Stomach (tissue), 4 donors: ENCODE results near the gene DDR1.

Experiments
- POLR2AphosphoS5 ChIP-seq, 3 donors: sonication (generic); formaldehyde crosslinking; IDR thresholded peaks; one replicate each; pipeline ENCODE4 v1.6.1; 2016; ENCODE audit warnings: antibody characterized with exemption in 3 of 3
- TF ChIP-seq, protein P1 (sequence below), 7 experiments: fragments of 450-650 bp in 4 of 7; fragments of 200-600 bp in 3 of 7; sonication (generic) in 3 of 7; IDR thresholded peaks; one replicate each; pipeline ENCODE4 v1.5.1; 2016 to 2019; ENCODE audit warnings: antibody characterized with exemption in 7 of 7, control low read depth in 2 of 7, mild to moderate bottlenecking in 1 of 7

DNA sequence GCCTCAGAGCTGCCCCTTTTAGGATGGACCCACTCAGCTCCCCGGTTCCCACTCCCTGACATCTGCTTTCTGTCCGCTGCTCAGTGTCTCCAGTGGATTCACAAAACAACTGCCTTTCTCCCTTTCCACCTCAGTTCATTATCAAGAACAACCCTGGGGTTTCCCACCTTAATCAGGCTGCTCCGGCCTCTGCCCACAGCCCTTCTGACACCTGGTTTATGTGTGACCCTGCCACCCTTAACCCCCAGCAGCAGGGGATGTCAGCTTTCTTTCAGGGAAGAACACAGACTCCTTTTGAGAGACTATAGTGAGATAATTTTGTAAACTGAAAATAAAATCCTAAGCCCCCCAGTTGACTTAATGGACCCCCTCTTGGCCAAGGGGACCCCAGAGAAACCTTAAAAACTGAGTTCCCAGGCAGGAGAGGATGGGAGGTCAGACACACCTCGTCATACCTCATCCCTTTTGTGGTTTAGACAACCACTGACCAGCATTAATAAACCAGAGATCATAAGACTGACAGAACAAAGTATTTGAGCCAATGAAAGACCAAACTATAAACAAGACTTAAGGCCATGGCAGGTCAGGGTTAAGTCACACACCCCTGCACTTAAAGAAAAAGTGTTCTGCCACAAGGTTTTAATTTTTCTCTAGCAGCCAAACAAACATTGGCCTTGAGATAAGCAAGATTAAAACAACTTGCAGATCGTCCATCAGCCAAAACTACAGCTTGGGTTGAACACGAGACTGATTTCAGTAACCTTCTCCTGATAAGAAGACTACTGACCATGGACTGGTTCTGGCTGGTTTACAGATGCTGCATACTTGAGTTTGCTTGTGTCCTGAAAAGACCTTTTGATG, 42.4 kb upstream of the DDR1 start:
- TF ChIP-seq POLR2AphosphoS5 (IDR thresholded peaks at IDR 0.05), result peak in 2 of 3 donors; percentile 58 to 80
- TF ChIP-seq, protein P1, sequence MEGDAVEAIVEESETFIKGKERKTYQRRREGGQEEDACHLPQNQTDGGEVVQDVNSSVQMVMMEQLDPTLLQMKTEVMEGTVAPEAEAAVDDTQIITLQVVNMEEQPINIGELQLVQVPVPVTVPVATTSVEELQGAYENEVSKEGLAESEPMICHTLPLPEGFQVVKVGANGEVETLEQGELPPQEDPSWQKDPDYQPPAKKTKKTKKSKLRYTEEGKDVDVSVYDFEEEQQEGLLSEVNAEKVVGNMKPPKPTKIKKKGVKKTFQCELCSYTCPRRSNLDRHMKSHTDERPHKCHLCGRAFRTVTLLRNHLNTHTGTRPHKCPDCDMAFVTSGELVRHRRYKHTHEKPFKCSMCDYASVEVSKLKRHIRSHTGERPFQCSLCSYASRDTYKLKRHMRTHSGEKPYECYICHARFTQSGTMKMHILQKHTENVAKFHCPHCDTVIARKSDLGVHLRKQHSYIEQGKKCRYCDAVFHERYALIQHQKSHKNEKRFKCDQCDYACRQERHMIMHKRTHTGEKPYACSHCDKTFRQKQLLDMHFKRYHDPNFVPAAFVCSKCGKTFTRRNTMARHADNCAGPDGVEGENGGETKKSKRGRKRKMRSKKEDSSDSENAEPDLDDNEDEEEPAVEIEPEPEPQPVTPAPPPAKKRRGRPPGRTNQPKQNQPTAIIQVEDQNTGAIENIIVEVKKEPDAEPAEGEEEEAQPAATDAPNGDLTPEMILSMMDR (IDR thresholded peaks at IDR 0.05), result peak in 1 of 7 experiments; percentile 6
